H9 (cell line): ENCODE measurements around the gene ITIH2. TPM values are rescaled to one million over a fixed set of nuclear protein-coding genes. Genes with fewer than 3 reads are reported as not detected.

Experiments used
- DNase-seq: peaks from one replicate; pipeline ENCODE4 v3.0.0-alpha.2; 2017
- H2AFZ ChIP-seq: one replicate; pipeline ENCODE4 v1.6.1; 2013; ENCODE audit warnings: mild to moderate bottlenecking, low read length, control low read depth, moderate library complexity
- H2AK5ac ChIP-seq: 2 replicates; pipeline ENCODE4 v1.6.1; 2013; ENCODE audit warnings: low read length, control low read depth, mixed read lengths; ENCODE audit not compliant: insufficient read length
- H2BK120ac ChIP-seq: one replicate; pipeline ENCODE4 v1.6.1; 2013; ENCODE audit warnings: low read depth, mild to moderate bottlenecking, low read length, control low read depth, inconsistent platforms; ENCODE audit not compliant: poor library complexity, severe bottlenecking
- H2BK12ac ChIP-seq: 2 replicates; pipeline ENCODE4 v1.6.1; 2013; ENCODE audit warnings: low read length, control low read depth, mixed read lengths, low read depth; ENCODE audit not compliant: insufficient read length
- H2BK15ac ChIP-seq: 2 replicates; pipeline ENCODE4 v1.6.1; 2013; ENCODE audit warnings: low read depth, low read length, control low read depth
- H2BK20ac ChIP-seq: one replicate; pipeline ENCODE4 v1.6.1; 2013; ENCODE audit warnings: low read depth, mild to moderate bottlenecking, low read length, control low read depth, inconsistent platforms; ENCODE audit not compliant: poor library complexity, severe bottlenecking
- H2BK5ac ChIP-seq: 2 replicates; pipeline ENCODE4 v1.6.1; 2013; ENCODE audit warnings: low read length, control low read depth, mixed read lengths; ENCODE audit not compliant: insufficient read length
- H3K14ac ChIP-seq: 2 replicates; pipeline ENCODE4 v1.6.1; 2013; ENCODE audit warnings: low read length, control low read depth; ENCODE audit not compliant: insufficient read depth
- H3K18ac ChIP-seq: 2 replicates; pipeline ENCODE4 v1.6.1; 2013; ENCODE audit warnings: low read depth, mild to moderate bottlenecking, mixed read lengths, low read length, control low read depth; ENCODE audit not compliant: insufficient read length
- H3K23ac ChIP-seq: 2 replicates; pipeline ENCODE4 v1.6.1; 2013; ENCODE audit warnings: low read length, control low read depth, mixed read lengths, low read depth; ENCODE audit not compliant: insufficient read length
- H3K23me2 ChIP-seq: 2 replicates; pipeline ENCODE4 v1.6.1; 2013; ENCODE audit warnings: low read depth, mild to moderate bottlenecking, mixed read lengths, low read length, control low read depth; ENCODE audit not compliant: insufficient read length, poor library complexity, severe bottlenecking
- H3K27ac ChIP-seq: 2 replicates; pipeline ENCODE4 v1.5.1; 2013; ENCODE audit warnings: low read length, control low read depth, mixed read lengths, low read depth; ENCODE audit not compliant: insufficient read length
- H3K27me3 ChIP-seq: 2 replicates; pipeline ENCODE4 v1.6.1; 2013; ENCODE audit warnings: low read length, control low read depth, inconsistent platforms; ENCODE audit not compliant: insufficient read depth
- H3K4ac ChIP-seq: 2 replicates; pipeline ENCODE4 v1.6.1; 2013; ENCODE audit warnings: low read depth, mild to moderate bottlenecking, control low read depth, inconsistent platforms, low read length, moderate library complexity
- H3K4me1 ChIP-seq: 2 replicates; pipeline ENCODE4 v1.6.1; 2013; ENCODE audit warnings: low read length, control low read depth, inconsistent platforms; ENCODE audit not compliant: insufficient read depth
- H3K4me2 ChIP-seq: 2 replicates; pipeline ENCODE4 v1.6.1; 2013; ENCODE audit warnings: low read length, control low read depth, mixed read lengths; ENCODE audit not compliant: insufficient read length, insufficient read depth
- H3K56ac ChIP-seq: 2 replicates; pipeline ENCODE4 v1.6.1; 2013; ENCODE audit warnings: low read depth, mild to moderate bottlenecking, mixed read lengths, low read length, control low read depth; ENCODE audit not compliant: insufficient read length
- H3K79me1 ChIP-seq: 2 replicates; pipeline ENCODE4 v1.6.1; 2013; ENCODE audit warnings: low read depth, mild to moderate bottlenecking, moderate library complexity, low read length, control low read depth, inconsistent platforms; ENCODE audit not compliant: insufficient read depth, poor library complexity, severe bottlenecking
- H3K79me2 ChIP-seq: 2 replicates; pipeline ENCODE4 v1.6.1; 2013; ENCODE audit warnings: low read length, control low read depth, inconsistent platforms; ENCODE audit not compliant: insufficient read depth
- H3K9ac ChIP-seq: 2 replicates; pipeline ENCODE4 v1.6.1; 2013; ENCODE audit warnings: low read length, control low read depth, mixed read lengths; ENCODE audit not compliant: insufficient read length; ENCODE audit errors: extremely low read depth
- H3K9me3 ChIP-seq: one replicate; pipeline ENCODE4 v1.6.1; 2013; ENCODE audit warnings: low read depth, low read length, inconsistent platforms; ENCODE audit not compliant: control insufficient read depth
- H3T11ph ChIP-seq: one replicate; pipeline ENCODE4 v1.6.1; 2013; ENCODE audit warnings: mild to moderate bottlenecking, low read length, control low read depth, inconsistent platforms
- H4K20me1 ChIP-seq: one replicate; pipeline ENCODE4 v1.6.1; 2013; ENCODE audit not compliant: control insufficient read depth, insufficient read length, insufficient read depth
- H4K5ac ChIP-seq: 2 replicates; pipeline ENCODE4 v1.6.1; 2013; ENCODE audit warnings: low read depth, mild to moderate bottlenecking, mixed read lengths, low read length, control low read depth; ENCODE audit not compliant: insufficient read length
- H4K8ac ChIP-seq: replicated peaks from 2 replicates; pipeline ENCODE4 v1.6.1; 2013; ENCODE audit warnings: low read length, control low read depth, mixed read lengths, low read depth; ENCODE audit not compliant: insufficient read length
- H4K91ac ChIP-seq: 2 replicates; pipeline ENCODE4 v1.6.1; 2013; ENCODE audit warnings: low read depth, mild to moderate bottlenecking, moderate library complexity, mixed read lengths, low read length, control low read depth; ENCODE audit not compliant: insufficient read length
- H3K27ac Mint-ChIP-seq, 3 experiments: 2 replicates in 2 of 3; 3 replicates in 1 of 3; pipeline ENCODE4 v1.8.0; 2020 to 2021; ENCODE audit warnings: mixed read lengths in 3 of 3, mild to moderate bottlenecking in 1 of 3, moderate library complexity in 1 of 3
- H3K27me3 Mint-ChIP-seq: 2 replicates; pipeline ENCODE4 v1.8.0; 2021; ENCODE audit warnings: low read depth, mild to moderate bottlenecking, moderate library complexity, mixed read lengths
- H3K36me3 Mint-ChIP-seq, 3 experiments: 2 replicates in 2 of 3; 3 replicates in 1 of 3; pipeline ENCODE4 v1.8.0; 2020 to 2021; ENCODE audit warnings: low read depth in 3 of 3, mixed read lengths in 3 of 3; ENCODE audit not compliant: insufficient read depth in 1 of 3
- H3K4me1 Mint-ChIP-seq, 2 experiments: 2 replicates each; pipeline ENCODE4 v1.8.0; 2020; ENCODE audit warnings: mixed read lengths in 2 of 2
- H3K4me3 Mint-ChIP-seq, 2 experiments: 2 replicates in 1 of 2; 3 replicates in 1 of 2; pipeline ENCODE4 v1.8.0; 2020 to 2021; ENCODE audit warnings: mild to moderate bottlenecking in 2 of 2, mixed read lengths in 2 of 2, moderate library complexity in 1 of 2
- H3K9me3 Mint-ChIP-seq, 2 experiments: 2 replicates in 1 of 2; 3 replicates in 1 of 2; pipeline ENCODE4 v1.8.0; 2020; ENCODE audit warnings: mild to moderate bottlenecking in 2 of 2, mixed read lengths in 2 of 2, moderate library complexity in 1 of 2
- CTCF ChIP-seq: fragments of 200-600 bp; sonication (generic); conservative IDR thresholded peaks from 3 replicates; pipeline ENCODE4 v1.8.0; 2021; ENCODE audit warnings: antibody characterized with exemption, mild to moderate bottlenecking
- WGBS: extraction: QIAGEN DNeasy Blood & Tissue Kit; methylation state at CpG from one replicate; pipeline ENCODE4 v1.1.7; 2013; ENCODE audit warnings: missing lambda C conversion rate, low lambda C conversion rate, mixed read lengths; ENCODE audit not compliant: insufficient read length; ENCODE audit errors: extremely low coverage; 5-methylcytosine and 5-hydroxymethylcytosine counted together
- total RNA-seq: library from RNA; stranded (reverse); gene quantifications from 2 replicates; pipeline ENCODE4 v1.2.1, GENCODE V29; 2021

Gene ITIH2
- total RNA-seq, 1 experiment from 2014 or later: not detected

GRCh38 chr10:7670157-7670556 is 33.0 kb upstream of the ITIH2 start:
- no peaks in the 10 kb centered on the region; a peak in 1 of 5 replicates for H3K9me3 Mint-ChIP-seq
- H4K5ac ChIP-seq: no peak overlapping the region
- no peak overlapping the region for H3K4me3 Mint-ChIP-seq
- H2BK5ac ChIP-seq: no peak overlapping the region
- no peaks in the 10 kb centered on the region for H3K79me1 ChIP-seq
- no peak overlapping the region for H2BK120ac ChIP-seq
- no peak overlapping the region for H3T11ph ChIP-seq
- H3K27ac Mint-ChIP-seq: no peak overlapping the region
- H3K79me2 ChIP-seq: no peaks in the 10 kb centered on the region
- no peak overlapping the region for H3K18ac ChIP-seq
- peaks cover 10% of the 10 kb centered on the region; the same call in 1 of the 2 replicates for H3K27me3 ChIP-seq
- no peaks in the 10 kb centered on the region for H3K4me1 ChIP-seq
- no peak overlapping the region for H2BK20ac ChIP-seq
- no peaks in the 10 kb centered on the region for H4K20me1 ChIP-seq
- H3K27me3 Mint-ChIP-seq: peaks cover 58% of the 10 kb centered on the region
- H3K9ac ChIP-seq: no peak overlapping the region
- WGBS: no CpG with 5 or more reads among the region's 3 CpGs
- H3K4me1 Mint-ChIP-seq: peaks cover 16 to 23% of the 10 kb centered on the region in 2 experiments
- no peak overlapping the region for H2BK15ac ChIP-seq
- no peak overlapping the region for H2BK12ac ChIP-seq
- H3K4ac ChIP-seq: no peak overlapping the region
- H3K9me3 ChIP-seq: no peaks in the 10 kb centered on the region
- no peak overlapping the region for H4K91ac ChIP-seq
- no peaks in the 10 kb centered on the region for H3K36me3 Mint-ChIP-seq
- peaks cover 7% of the 10 kb centered on the region for H3K23me2 ChIP-seq
- no peak overlapping the region for H2AFZ ChIP-seq
- H4K8ac ChIP-seq: no peak overlapping the region
- no peak overlapping the region for H3K4me2 ChIP-seq
- no peak overlapping the region for H3K56ac ChIP-seq
- no peak overlapping the region for H2AK5ac ChIP-seq
- H3K14ac ChIP-seq: no peak overlapping the region
- DNase-seq: no peak
- H3K23ac ChIP-seq: no peak overlapping the region
- no peak overlapping the region for H3K27ac ChIP-seq
- TF ChIP-seq CTCF: no peak
